Fibroblast of mammary gland (primary cell): ENCODE results near the gene POLR1F.

Experiments used
- DNase-seq: peaks from one replicate; pipeline ENCODE4 v3.0.0-alpha.2; 2010; ENCODE audit warnings: low read depth
- H3K4me3 ChIP-seq: 2 replicates; pipeline ENCODE4 v1.5.1; 2011; ENCODE audit warnings: low read depth, mild to moderate bottlenecking, low read length, moderate library complexity; ENCODE audit not compliant: control insufficient read depth
- CTCF ChIP-seq: conservative IDR thresholded peaks from 2 replicates; pipeline ENCODE4 v1.5.1; 2011; ENCODE audit warnings: low read depth, low read length, inconsistent platforms; ENCODE audit not compliant: control insufficient read depth, insufficient read depth

POLR1F gene

GRCh38 chr7:19663816-19664462 lies 44.9 kb downstream of the POLR1F start:
- H3K4me3 ChIP-seq: no peak overlapping the region
- TF ChIP-seq CTCF: no peak
- DNase-seq: no peak

- DNase-seq: peak; percentile 10
- no peak overlapping the region for H3K4me3 ChIP-seq
- TF ChIP-seq CTCF: no peak
Measured at GRCh38 chr7:19648791-19649190, 60.0 kb downstream of the POLR1F start.
